HG03103 (cell line): ENCODE measurements around the gene SWT1.
A peak's percentile ranks its signal among the peaks of the same experiment; 100 is the strongest.
"Not testable (repeated sequence)": the region's sequence is repeated elsewhere in the genome, so short reads cannot be mapped to it uniquely, and the experiment has no call there.

ENCODE experiments used
- ATAC-seq: cut with Tn5 transposase; IDR thresholded peaks from one replicate; pipeline ENCODE4 v1.9.1; 2021; ENCODE audit warnings: low read depth; ENCODE audit not compliant: unreplicated experiment

SWT1 gene

DNA sequence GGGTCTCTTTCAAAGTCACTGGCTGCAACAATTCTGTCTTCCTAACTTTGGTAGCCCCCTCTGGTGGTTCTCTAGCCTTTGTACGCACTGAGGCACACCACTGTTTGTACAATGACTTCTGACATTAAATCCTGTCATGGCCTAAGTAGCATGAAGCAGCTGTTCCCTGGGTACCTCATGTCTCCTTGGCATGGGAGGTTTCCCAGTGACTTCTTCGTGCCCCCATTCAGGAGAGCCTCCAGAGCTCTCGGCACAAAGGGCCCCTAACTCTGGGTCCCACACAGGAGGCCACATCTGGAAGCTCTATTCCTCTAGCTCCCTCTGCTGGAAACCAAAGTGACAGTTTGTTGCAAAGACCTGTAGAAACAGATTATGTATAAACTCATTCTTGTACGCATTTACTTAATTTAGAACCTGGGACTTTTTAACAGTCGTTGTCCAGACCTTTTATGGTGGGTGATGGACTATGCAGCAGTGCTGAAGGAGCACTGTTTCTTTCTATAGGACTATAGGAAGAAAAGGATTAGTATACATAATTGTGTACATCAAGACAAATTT is 13.4 kb downstream of the SWT1 start:
- peak; percentile 89 for ATAC-seq

DNA sequence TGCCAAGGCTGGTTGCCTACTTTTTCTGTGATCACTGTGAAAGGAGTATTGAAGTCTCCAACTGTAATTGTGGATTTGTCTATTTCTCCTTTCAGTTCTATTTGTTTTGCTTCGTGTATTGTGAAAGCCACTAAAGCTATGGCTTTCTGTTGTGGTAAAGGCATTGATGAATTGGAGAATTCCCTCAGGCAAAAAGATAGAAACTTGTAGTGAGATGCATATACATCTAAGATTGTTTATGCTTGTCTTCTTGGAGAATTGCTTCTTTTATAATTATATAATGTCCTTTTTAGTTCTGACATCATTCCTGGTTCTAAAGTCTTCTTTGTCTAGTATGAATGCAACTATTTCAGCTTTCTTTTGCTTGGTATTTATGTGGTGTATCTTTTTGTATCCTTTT is 36.8 kb downstream of the SWT1 start:
- no peak for ATAC-seq

DNA sequence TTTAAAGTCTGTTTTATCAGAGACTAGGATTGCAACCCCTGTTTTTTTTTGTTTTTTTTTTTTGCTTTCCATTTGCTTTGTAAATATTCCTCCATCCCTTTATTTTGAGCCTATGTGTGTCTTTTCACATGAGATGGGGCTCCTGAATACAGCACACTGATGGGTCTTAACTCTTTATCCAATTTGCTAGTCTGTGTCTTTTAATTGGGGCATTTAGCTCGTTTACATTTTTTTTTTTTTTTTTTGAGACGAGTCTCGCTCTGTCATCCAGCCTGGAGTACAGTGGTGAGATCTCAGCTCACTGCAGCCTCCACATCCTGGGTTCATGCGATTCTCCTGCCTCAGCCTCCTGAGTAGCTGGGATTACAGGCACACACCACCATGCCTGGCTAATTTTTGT is 41.7 kb downstream of the SWT1 start:
- ATAC-seq: not testable (repeated sequence)

DNA sequence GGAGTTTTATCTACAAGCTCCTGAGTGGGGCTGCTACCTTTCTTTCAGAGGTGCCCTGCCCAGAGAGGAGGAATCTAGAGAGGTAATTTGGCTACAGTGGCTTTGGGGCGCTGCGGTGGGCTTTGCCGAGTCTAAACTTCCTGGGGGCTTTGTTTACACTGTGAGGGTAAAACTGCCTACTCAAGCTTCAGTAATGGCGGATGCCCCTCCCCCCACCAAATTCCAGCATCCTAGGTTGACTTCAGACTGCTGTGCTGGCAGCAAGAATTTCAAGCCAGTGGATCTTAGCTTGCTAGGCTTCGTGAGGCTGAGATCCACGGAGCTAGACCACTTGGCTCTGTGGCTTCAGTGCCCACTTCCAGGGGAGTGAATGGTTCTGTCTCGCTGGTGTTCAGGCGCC is 43.9 kb downstream of the SWT1 start:
- no peak for ATAC-seq

DNA sequence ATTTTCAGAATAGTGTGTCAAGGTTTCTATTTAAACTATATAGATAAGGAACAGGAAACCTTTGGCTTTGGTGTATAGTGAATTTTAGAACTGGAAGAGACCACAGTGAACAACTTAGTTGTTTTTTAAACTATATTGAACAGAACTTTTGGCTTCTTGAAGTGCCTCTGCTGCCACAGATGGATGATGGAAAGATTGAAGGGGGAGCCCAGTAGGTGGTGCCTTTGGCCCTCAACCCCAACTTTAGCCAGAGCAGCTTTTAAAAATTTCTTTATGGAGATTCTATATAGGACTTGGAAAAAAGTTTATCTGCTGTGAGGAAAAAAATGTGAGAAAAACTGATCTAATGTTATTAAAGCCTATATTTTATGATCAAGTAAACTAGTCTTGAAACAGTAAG is 50.2 kb downstream of the SWT1 start:
- ATAC-seq: no peak

DNA sequence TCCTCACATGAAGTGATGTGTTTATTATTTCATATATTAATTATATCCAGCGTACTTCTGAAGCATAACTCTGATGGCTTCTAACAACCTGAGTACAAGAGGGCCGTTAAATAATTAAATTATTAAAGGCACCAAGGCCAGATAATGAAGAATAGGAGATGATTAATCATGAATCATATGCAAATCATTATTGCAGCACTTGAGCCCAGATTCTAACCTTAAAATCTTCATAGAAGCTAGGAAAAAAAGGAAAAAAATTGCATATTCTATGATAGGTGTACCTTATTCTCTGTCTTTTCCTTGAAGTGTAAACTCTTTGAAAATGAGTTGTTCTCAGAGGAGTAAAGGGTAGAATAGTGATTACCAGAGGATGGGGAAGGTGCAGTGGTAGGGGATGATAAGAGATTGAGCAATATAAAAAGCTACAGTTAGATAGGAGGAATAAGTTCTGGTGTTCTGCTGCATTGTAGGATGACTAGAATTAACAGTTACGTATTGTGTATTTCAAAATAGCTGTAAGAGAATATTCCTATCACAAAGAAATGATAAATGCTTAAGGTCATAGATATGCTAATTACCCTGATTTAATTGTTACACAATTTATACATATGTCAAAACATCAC is 51.1 kb downstream of the SWT1 start:
- no peak for ATAC-seq

DNA sequence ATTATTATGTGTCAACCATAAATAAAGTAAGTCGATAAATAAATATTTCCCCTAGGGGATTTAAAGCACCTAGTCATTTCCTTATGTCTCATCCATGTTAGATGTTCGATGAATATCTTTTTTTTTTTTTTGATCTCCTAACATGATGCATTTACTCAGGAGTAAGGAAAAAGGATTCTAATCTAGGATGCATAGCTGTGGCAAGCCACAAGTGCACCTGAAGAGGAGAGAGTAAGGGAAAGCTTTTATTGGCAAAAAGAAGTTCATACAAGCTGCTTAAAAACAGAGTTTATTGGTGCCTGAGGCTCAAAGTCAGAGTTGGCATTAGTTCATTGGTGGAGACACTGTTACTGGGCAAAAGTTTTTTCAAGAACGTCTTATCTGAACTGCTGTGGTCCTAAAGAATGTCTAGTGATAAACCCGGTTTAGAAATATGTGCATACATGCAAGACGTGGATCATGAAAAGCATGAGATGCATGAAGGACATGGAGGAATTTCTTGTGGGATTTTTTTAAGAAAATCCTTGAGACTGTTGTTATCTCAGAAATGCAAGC is 51.7 kb downstream of the SWT1 start:
- ATAC-seq: no peak

DNA sequence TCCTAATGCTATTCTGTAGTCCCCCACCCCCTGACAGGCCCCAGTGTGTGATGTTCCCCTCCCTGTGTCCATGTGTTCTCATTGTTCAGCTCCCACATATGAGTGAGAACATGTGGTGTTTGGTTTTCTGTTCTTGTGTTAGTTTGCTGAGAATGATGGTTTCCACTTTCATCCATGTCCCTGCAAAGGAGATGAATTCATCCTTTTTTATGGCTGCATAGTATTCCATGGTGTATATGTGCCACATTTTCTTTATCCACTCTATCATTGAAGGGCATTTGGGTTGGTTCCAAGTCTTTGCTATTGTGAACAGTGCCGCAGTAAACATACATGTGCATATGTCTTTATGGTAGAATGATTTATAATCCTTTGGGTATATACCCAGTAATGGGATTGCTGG is 52.4 kb downstream of the SWT1 start:
- ATAC-seq: not testable (repeated sequence)

DNA sequence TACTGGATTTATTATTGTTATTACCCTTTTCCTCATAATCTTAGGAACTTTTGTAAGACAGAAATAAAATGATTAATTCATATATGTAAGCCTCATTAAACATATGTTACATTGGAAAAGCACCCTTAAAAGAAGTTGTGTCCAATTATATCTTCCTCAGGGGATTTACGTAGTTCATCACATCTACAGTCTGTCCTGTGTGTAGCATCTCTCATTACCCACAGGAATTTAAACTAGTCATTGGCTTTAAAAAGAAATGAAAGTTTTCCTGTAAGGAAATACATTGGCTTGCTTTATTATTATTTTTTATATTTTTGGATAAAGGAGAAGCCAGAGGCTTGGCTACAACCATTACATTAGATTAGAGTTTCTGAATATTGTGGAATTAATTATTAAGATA is 56.1 kb downstream of the SWT1 start:
- ATAC-seq: no peak

DNA sequence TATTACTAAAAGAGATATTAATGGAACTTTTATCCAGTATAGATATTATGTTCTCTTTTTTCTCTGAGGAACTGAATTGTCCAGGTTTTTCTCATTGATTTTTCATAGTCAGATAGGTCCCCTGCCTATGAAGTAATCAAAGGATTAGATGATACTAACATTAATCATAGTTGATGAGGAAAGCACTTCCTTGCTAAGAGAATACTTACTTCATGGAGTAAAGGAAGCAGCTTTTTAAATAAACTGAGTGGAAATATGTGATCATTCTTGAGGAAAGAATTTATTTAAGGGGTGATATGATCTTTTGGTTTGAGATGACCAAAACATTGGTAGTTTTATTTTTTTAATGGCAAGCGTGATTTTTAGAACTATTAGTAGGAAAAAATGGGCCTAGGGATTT is 58.9 kb downstream of the SWT1 start:
- no peak for ATAC-seq

DNA sequence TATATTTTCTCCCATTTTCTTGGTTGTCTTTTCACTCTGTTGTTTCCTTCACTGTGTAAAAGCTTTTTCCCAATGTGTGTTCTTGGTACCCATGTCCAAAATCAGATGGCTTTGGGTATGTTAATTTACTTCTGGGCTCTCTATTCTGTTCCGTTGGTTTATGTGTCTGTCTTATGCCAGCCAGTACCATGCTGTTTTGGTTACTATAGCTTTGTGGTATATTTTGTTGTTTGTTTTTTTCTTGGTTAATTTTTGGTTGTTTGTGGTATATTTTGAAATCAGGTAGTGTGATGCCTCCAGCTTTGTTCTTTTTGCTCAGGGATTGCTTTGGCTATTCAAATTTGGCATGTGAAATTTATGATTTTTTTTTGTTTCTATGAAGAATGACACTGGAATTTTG is 67.2 kb downstream of the SWT1 start:
- no peak for ATAC-seq

DNA sequence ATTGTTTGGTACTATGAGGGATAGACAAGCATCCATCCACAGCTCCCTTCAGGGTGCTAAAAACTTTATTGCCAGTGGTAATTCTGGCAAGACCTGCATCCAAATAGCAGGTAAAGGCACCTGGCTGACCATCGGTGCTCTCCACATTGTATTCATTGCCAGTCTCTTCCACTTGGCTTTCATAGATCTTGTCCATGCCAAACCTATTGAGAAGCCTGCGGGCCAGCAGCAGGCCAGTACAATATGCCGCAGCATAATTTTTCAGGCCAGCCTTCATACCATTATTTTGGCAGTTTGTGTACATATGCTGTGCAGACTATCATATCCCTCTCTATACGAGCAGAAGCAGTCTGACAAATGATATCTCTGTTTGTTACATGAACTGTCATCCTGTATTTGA is 70.2 kb downstream of the SWT1 start:
- no peak for ATAC-seq

DNA sequence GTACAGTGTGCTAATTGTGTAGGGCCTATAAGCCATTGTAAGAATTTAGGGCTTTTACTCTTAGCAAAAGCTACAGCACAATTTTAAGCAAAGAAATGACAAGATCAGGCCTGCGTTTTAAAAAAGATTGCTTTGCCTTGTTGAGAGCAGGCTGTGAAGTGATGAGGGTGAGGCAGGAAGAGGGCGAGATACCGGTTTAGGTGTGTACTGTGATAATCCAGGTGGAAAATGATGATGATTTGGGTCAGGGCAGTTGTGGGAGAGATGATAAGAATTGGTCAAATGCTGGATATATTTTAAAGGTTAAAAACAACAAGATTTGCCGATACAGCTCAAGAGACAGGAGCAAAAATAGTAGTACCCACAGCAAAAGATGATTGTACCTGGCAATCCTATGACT is 72.0 kb downstream of the SWT1 start:
- no peak for ATAC-seq

DNA sequence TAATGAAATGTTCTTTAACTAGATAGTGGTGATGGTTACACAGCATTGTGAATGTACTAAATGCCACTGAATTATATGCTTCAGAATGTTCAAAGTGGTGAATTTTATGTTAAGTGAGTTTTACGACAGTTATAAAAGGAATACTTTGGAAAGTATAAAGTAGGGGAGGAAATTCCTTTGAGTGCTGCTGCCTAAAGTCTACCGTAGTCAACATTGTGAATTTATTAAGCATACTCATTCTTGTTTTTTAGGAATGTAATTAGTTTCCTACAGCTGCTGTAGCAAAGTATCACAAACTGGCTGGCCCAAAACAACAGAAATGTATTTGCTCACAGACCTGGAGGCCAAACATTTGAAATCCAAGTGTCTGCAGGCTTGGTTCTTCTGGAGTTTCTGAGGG is 73.0 kb downstream of the SWT1 start:
- no peak for ATAC-seq

DNA sequence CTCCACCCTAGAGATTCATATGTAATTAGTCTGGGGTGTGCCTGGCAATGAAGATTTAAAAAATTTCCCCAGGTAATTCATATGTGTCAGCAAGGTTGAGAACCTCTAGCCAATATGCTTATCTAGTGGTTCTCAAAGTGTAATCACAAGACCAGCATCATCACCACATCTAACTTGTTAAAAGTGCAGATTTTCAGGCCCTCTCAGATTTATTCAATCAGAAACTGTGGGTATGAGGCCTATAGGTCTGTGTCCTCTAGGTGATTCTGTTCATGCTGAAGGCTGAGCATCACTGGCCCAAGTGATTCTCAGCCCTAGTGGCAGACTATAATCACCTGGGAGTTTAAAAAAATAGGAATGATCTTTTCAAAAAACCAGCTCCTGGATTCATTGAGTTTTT is 75.9 kb downstream of the SWT1 start:
- ATAC-seq: no peak

DNA sequence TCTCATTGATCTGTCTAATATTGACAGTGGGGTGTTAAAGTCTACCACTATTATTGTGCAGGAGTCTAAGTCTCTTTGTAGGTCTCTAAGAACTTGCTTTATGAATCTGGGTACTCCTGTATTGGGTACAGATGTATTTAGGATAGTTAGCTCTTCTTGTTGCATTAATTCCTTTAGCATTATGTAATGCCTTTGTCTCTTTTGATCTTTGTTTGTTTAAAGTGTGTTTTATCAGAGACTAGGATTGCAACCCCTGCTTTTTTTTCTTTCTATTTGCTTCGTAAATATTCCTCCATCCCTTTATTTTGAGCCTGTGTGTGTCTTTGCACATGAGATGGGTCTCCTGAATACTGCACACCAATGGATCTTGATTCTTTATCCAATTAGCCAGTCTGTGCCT is 77.2 kb downstream of the SWT1 start:
- not testable (repeated sequence) for ATAC-seq

DNA sequence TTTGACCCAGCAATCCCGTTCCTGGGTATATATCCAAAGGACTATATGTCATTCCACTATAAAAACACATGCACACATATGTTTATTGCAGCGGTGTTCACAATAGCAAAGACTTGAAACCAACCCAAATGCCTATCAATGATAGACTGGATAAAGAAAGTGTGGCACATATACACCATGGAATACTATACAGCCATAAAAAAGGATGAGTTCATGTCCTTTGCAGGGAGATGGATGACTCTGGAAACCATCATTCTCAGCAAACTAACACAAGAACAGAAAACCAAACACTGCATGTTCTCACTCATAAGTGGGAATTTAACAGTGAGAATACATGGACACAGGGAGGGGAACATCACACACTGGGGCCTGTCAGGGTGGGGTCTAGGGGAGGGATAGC is 80.2 kb downstream of the SWT1 start:
- not testable (repeated sequence) for ATAC-seq

DNA sequence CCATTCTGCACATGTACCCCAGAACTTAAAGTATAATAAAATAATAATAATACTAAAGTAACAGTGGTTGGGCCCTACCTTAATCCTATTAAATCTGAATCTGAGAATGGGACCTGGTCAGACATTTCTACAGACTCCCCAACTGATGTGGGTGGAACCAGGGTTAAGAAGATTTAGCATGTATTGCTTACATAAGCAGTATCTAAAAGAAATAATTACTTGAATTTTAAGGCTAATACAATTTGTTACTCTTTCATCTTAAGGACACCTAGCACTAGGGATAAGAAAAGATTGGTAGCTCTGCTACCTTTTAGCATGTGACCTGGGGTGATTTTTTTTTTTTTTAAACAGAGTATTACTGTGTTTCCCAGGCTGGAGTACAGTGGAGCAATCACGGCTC is 80.7 kb downstream of the SWT1 start:
- no peak for ATAC-seq

DNA sequence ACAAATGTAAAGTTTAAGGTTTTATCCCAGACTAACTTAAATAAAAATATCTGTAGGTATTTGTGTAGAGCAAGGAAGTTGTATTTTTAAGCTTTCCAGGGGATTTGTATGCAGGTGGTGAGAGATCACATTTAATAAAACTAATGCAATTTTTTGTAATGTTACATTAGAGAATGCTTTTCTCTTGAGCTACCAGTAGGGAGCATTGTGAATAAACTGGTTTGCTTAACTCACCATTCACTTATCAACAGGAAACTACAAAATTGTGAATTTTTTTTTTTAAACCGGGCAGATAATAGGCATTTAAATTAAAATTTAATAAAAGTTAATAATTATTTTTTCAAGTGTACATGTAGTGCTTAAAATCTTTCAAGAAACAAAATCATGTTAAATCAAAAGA is 81.5 kb downstream of the SWT1 start:
- no peak for ATAC-seq

DNA sequence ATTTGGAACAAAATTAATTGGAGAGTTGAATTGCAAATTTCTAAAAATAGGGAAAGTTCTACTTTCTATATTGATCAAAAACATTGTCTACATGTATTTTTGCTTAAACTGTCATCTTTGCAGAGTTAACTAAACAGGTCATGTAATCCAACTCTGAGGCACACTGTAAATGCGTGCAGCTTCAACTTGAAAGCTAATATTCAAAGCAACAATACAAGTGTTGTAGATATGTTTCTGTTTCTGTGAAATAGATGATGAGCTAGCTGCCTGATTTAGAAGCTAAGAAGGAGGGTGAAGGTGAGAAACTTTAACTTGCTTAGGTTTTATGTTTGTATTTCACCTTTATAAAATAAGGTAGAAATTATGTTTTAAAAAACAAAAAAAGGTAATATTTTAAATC is 82.9 kb downstream of the SWT1 start:
- ATAC-seq: no peak

DNA sequence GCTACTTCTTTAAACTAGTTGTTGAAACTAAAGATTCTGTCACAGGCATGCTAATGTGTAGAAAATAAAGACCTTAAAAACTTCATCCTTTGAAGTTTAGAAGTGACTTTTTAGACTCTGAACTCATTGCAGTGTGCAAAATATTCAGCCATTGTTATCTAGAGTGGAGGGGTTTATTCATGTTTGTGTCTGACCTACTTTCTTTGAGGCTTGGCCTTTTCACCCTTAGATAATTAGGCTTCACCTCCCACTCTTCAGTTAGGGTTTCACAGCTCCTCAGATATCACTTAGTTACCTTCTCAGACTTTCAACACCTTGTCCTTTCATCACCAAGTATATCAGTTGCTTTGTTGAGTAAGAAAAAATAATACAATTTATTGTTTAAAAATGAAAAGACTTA is 84.2 kb downstream of the SWT1 start:
- no peak for ATAC-seq

DNA sequence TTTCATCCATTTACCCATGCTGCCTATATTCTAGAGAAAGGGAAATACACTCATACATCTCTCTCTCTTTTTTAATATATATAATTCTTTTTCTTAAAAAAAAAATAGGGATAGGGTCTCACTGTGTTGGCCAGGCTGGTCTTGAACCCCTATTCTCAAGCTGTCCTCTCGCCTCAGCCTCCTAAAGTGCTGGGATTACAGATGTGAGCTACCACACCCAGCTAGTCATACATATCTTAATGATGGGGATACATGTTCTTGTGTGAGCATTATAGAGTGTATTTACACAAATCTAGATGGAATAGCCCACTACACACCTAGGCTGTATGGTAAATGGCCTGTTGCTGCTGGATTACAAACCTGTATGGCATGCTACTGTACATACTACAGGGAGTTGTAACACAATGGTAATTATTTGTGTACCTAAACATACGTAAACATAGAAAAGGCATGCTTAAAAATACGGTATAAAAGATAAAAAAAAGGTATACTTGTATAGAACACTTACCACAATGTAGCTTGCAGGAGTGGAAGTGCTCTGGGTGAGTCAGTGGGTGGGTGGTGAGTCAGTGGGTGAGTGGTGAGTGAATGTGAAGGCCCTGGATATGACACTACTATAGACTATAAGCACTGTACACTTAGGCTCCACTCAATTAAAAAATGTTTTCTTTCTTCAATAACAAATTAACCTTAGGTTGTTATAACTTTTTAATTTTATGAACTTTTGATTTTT is 87.2 kb downstream of the SWT1 start:
- no peak for ATAC-seq
